Fibroblast of villous mesenchyme (primary cell): ENCODE results near the gene PRKAR1B. TPM values are rescaled to one million over a fixed set of nuclear protein-coding genes. Genes with fewer than 3 reads are reported as not detected.

Experiments used
- DNase-seq: peaks from one replicate; pipeline ENCODE4 v3.0.0-alpha.2; 2010; ENCODE audit warnings: low read depth
- H3K4me3 ChIP-seq: 2 replicates; pipeline ENCODE4 v1.5.1; 2011; ENCODE audit warnings: low read depth, mild to moderate bottlenecking, low read length
- total RNA-seq: library from RNA; depleted of rRNA; stranded (reverse); fragments of >200 nt; gene quantifications from 2 replicates; pipeline ENCODE4 v1.2.3, GENCODE V29; 2012
- TF ChIP-seq, protein P1 (sequence below): IDR thresholded peaks from 2 replicates; pipeline ENCODE4 v1.5.1; 2012; ENCODE audit warnings: low read depth, mild to moderate bottlenecking, low read length; ENCODE audit not compliant: insufficient read depth

Gene PRKAR1B
- total RNA-seq, 1 donor = 16.4 TPM

DNA sequence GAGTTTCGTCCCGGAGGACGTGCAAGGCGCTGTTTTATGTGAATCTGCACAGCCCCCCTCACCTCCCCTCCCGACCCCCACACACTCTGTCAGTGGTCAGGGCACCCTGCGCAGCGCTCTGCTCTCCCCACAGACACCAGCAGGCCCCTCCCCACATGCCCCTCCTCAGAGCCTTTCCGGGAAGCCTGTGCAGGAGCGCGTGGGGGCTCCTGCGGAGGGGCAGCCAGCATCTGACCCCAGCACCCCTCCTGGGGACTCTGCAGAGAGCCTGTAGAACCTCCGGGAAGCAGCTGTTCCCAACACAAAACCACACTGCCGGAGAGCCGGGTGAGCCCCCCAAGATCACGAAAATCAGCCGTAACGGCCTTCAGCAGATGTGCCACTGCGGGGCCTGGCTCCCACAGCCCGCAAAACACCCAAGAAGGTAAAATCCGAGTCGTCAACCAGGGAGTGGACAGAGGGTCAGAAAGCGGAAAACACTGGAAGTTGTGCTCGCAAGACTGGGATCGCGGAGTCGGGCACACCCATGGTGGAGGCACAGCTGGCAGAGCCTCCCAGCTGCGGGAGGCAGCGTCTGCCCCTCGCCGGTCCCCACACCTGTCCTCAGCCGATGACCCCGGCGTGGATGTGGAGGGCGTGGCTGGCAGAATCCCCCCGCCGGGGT is 153.7 kb downstream of the PRKAR1B start:
- TF ChIP-seq, protein P1, sequence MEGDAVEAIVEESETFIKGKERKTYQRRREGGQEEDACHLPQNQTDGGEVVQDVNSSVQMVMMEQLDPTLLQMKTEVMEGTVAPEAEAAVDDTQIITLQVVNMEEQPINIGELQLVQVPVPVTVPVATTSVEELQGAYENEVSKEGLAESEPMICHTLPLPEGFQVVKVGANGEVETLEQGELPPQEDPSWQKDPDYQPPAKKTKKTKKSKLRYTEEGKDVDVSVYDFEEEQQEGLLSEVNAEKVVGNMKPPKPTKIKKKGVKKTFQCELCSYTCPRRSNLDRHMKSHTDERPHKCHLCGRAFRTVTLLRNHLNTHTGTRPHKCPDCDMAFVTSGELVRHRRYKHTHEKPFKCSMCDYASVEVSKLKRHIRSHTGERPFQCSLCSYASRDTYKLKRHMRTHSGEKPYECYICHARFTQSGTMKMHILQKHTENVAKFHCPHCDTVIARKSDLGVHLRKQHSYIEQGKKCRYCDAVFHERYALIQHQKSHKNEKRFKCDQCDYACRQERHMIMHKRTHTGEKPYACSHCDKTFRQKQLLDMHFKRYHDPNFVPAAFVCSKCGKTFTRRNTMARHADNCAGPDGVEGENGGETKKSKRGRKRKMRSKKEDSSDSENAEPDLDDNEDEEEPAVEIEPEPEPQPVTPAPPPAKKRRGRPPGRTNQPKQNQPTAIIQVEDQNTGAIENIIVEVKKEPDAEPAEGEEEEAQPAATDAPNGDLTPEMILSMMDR = no peak
- no peak for DNase-seq
- H3K4me3 ChIP-seq = no peak overlapping the region

DNA sequence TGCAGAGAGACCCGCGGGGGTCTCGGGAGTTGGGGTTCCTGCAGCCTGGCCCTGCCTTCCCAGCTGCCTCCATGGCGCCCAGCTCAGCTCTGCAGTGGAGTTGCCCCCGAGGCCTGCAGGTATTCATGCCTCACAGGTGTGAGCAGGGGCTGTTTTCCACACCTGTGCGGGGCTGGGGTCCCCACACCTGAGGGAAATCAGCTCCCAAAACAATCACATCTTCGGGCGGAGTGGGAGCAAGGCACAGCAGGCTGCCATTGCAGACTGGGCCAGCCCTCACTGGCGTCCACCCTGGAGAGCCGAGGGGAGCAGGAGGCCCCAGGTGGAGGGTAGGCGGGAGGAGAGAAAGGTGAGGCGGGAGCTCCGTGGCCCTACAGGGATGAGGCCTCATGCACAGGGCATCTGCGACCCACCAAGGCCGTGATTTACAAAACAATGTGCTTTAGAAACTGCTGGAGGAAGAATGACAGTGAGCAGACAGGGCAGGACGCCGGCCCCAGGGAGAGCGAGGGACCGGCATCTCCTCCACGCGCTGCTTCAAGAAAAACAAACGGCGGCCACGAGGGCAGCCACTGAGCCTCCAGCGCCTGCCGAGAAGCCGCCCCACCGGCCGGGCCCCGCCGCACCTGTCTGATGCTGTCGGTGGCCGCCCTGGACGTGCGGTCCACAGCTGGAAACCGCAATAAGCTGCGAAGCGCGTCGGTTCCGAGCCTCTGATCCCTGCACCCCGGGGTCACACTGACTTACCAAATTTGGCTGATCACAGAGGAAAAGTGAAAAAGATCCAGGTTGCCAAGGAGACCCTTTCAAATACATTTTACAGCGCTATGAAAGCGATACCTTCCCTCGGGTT is 154.4 kb downstream of the PRKAR1B start:
- no peak for DNase-seq
- TF ChIP-seq, protein P1 = no peak

DNA sequence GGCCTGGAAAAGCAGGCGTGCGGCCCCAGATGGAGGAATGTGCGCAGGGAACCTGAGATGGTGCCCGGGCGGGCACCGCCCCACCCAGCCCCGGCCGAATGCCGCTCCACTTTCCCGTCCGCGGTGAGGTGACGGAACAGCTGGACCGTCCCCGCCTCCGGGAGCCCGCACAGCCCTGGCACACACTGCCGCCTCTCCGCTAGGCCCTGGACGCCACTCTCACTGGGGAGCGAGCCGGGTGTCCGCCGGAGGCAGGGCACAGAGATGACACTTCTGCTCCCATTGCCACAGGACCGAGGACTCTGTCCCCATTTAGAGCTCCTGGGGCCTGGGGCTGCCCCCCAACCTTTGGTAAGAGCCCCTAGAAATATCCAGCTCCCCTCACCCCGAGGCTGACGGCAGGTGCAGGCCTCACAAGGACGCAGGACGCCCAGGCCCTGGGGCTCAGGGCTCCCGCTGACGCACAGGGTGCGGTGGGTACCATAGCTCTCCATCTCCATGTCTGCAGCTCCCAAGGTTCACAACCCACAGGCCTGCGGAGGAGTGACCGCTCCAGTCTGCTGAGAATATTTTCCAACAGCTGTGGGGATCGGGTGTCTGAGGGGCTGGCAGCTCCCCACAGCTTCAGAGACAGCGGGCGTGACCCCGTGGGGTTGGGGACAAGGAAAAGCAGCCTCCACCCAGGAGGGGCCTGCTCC is 155.2 kb downstream of the PRKAR1B start:
- TF ChIP-seq, protein P1 = no peak
- no peak for DNase-seq
- H3K4me3 ChIP-seq = no peak overlapping the region

More for the DNA sequence above, 154.4 kb downstream of the PRKAR1B start:
- no peak overlapping the region for H3K4me3 ChIP-seq

DNA sequence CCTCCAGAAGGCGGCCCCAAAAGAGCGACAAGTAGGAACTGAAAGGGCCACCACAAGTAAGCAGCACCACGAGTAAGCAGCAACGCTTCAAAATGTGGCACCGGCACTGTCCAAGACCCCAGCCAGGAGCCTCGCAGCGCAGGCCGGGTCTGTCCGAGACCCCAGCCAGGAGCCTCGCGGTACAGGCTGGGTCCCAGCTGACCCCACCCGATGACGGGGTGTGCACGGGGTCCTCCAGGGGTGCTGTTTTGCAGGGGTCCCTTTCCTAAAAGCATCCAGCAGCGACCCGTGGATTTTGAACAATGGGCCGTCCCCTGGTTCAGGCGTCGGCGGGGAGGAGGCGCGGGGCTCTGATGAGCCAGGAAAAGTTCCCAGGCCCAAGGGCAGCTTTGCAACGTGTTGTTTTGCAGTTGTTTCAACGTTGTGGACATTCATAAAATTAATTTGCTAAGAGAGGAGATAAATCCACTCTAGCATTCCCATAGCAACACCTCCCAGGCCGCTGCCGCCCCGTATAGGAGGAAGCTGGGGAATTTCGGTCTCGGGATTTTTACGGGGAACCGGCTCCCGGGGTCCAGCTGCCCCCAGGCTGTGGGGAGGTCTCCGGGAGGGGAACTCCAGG is 155.9 kb downstream of the PRKAR1B start:
- TF ChIP-seq, protein P1 = no peak
- DNase-seq = no peak
- no peak overlapping the region for H3K4me3 ChIP-seq

DNA sequence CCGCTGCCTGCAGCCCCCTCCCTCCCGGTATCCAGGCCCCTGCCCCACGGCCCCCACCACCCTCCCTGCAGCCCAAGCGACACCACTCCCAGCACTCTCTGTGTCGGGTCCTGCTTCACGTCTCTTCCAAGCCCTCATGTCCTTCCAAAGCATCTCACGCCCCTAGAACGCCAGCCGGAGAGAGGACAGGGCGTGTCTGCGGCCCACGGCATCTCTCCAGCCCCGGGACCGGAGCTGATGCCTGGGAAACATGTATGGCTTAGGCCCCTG is 156.3 kb downstream of the PRKAR1B start:
- no peak overlapping the region for H3K4me3 ChIP-seq
- DNase-seq = no peak
- TF ChIP-seq, protein P1 = no peak

DNA sequence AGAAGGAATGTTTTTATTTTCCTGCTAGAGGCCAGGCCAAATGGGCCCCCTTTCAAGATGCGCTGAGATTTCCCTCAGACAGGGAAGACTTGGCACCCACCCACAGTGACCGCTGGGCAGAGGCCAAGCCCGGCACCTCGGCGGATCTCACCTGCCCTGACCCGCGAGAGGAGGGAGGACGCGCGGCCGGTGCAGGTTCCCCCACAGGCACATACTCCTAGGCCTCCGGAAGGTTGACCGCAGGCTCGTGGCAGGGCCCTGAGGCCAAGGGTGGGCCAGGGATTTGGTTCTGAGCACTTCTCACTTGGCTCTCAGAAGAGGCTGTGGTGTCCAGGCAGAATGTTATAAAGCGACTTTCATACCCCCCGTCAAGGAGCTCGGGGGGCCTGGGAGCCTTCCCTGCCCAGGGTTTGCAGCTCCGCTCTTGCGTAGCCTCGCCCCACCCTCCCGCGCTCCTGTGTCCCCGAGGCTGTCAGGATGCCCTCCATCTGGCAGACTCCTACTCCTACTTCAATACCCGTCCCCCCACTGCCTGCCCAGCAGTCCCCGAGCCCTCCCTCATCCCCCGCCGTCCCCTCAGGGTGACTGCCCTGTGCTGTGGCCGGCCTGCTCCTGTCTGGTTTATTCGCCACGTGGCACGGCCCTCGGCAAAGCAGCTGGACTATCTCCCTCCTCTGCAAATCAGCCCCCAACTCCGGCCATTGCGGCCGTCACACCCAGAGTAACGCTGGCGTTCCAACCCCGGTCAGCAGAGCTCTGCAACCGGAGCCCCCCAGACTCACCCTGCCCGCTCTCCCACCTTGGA is 156.9 kb downstream of the PRKAR1B start:
- TF ChIP-seq, protein P1 = no peak
- no peak for DNase-seq
- H3K4me3 ChIP-seq = no peak overlapping the region
